Measurements from ENCODE around the gene OLFML1.
"Not testable (repeated sequence)": the region's sequence is repeated elsewhere in the genome, so short reads cannot be mapped to it uniquely, and the experiment has no call there.

Gene OLFML1

DNA sequence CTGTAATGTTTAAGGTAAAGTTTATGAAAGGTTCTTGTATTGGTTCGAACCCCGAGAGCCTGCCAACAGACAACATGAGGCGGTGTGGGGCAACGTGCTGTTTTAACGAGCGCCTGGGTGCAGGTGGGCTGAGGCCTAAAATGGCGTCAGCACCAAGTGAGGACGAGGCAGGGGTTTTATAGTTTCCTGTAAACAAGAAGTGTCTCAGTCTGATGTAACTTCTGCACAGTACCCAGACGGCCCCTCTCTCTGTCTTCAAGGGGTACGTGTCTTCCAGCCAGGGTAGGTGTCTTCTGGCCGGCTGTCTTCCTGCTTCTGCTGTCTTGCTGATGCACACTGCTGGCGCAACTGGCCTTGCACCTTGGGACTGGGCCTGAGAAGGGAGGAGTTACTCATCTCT lies 31.2 kb downstream of the OLFML1 start:
- no peak overlapping the region for H3K27ac ChIP-seq
- TF ChIP-seq, protein P1, sequence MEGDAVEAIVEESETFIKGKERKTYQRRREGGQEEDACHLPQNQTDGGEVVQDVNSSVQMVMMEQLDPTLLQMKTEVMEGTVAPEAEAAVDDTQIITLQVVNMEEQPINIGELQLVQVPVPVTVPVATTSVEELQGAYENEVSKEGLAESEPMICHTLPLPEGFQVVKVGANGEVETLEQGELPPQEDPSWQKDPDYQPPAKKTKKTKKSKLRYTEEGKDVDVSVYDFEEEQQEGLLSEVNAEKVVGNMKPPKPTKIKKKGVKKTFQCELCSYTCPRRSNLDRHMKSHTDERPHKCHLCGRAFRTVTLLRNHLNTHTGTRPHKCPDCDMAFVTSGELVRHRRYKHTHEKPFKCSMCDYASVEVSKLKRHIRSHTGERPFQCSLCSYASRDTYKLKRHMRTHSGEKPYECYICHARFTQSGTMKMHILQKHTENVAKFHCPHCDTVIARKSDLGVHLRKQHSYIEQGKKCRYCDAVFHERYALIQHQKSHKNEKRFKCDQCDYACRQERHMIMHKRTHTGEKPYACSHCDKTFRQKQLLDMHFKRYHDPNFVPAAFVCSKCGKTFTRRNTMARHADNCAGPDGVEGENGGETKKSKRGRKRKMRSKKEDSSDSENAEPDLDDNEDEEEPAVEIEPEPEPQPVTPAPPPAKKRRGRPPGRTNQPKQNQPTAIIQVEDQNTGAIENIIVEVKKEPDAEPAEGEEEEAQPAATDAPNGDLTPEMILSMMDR (conservative IDR thresholded peaks at IDR 0.05), result no peak

DNA sequence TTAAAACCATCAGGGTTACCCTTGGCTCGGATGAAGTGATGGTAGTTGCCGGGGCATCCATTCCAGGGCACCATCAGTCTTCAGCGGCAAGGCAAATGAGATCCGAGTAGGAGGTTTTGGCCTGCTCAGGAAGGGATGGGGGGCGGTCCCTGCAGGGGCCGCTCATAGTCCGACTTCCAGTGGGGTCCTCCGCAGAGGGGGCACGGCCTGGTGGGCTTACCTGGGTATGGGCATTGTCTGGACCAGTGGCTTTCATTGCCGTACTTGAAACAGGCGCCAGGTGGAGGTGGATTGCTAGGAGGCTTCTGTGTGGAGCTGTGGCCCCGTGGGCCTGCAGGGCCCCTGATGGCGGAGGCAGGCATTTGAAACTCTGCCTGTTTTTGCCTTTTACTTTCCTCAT lies 32.4 kb downstream of the OLFML1 start:
- H3K27ac ChIP-seq, result not testable (repeated sequence)

DNA sequence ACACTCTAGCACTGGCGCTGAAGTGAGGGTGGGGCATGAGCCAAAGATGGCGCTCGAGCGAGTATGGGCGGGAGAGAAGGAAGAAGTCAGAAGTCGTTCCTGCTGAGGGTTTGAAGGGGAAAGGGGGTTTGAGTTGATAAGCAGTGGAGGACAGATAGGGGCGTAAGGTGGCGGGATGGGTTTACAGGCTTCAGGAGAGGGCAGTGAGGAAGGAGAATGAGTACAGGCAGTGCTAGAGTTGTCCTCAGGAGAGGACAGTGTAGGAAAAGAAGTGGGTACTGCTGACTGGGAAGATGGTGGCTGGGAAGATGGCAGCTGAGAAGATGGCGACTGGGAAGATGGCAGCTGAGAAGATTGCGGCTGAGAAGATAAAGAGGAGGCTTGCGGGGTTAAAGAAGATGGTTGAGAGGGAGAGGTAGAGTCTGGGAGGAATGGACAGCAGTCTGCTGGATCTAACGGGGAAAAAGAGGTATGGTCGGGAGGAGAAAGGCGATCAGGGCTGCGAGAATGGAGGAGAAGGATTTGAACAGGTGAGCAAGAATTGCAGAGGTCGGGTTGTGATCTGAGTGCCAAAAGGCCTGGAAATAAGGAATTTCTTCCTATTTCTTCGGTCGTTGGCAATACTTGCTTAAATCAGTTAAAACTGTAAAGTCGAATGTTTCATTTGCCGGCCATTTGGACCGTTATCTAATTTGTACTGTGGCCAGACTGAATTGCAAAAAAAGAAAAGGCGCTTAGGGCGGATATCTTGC lies 33.7 kb downstream of the OLFML1 start:
- H3K27ac ChIP-seq, result no peak overlapping the region

DNA sequence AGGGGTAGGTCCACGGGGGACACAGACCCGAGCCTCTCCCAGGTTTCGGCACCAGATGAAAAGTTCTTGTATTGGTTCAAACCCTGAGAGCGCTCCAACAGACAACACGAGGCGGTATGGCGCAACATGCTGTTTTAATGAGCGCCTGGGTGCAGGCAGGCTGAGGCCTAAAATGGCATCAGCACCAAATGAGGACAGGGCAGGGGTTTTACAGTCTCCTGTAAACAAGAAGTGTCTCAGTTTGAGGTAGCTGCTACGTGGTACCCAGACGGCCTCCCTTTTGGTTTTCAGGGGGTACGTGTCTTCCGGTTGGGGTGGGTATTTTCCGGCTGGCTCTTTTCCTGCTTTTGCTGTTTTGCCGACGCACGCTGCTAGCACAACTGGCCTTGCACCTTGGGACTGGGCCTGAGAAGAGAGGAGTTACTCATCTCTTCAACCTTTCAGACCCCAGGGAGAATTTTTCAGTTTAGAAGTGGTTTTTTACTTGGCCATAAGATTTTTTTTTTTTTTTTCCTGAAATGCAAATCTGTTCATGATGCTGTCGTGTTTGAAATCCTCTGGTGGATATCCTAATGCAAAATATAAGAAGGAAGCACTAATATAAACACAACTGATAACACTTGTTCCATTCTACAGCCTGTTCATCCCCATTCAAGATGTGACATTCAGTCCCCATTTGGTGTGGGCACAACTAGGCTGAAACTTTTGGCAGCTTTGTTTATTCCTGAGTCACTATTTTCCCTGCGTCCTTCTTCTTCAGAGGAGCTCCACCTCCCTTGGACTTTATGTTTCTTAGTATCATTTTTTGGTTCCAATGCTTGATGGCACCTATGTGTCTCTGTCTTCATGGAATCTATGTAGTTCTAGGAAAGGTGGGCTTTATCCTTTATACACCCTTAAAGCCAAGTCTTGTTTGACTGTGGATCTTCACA lies 35.0 kb downstream of the OLFML1 start:
- H3K27ac ChIP-seq, result no peak overlapping the region
- TF ChIP-seq, protein P1 (conservative IDR thresholded peaks at IDR 0.05), result no peak

More for the DNA sequence above, 33.7 kb downstream of the OLFML1 start:
- TF ChIP-seq, protein P1 (conservative IDR thresholded peaks at IDR 0.05), result no peak

DNA sequence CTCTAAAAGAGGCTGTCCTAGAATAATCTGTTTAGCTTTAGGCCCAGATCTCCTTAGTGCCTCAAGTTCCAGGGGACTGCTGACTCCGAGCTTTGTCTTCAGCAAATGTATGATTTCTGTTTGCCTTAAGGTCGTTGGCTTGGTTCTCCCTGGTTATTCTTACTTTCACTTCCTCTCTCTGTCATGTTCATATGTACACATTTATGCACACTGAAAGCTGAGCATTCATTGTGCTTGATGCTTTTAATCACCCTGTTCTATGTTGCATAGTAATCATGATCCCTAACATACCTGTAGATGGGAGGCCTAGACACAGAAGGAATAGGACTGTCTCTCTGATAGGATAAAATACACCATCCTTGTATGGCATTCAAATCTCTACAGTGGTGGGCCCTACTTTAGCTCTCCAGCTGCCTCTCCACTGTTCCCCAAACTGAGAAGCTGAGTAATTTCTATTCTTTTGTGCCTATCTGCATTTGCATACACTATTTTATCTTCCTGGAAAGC lies 35.7 kb downstream of the OLFML1 start:
- H3K27ac ChIP-seq, result no peak overlapping the region
- TF ChIP-seq, protein P1 (conservative IDR thresholded peaks at IDR 0.05), result no peak

DNA sequence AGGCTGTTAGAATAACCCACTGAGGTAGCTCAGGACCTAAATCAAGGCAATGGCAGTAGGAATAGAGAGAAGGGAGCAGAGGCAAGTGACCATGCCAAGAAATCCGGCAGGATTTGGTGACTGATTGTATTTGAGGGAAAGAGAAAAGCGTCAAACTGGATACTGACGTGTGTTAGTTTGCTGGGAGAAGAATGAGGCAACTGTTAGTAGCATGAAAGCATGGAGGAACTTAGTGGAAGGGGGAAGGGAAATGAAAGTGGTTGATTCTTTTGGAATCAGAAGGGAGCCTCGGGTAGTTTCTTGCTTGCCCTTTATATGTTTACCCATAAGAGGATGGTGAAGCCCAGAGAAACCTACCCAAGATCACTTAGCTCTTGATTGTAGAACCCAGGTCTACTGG lies 36.8 kb downstream of the OLFML1 start:
- H3K27ac ChIP-seq, result no peak overlapping the region
- TF ChIP-seq, protein P1 (conservative IDR thresholded peaks at IDR 0.05), result no peak

DNA sequence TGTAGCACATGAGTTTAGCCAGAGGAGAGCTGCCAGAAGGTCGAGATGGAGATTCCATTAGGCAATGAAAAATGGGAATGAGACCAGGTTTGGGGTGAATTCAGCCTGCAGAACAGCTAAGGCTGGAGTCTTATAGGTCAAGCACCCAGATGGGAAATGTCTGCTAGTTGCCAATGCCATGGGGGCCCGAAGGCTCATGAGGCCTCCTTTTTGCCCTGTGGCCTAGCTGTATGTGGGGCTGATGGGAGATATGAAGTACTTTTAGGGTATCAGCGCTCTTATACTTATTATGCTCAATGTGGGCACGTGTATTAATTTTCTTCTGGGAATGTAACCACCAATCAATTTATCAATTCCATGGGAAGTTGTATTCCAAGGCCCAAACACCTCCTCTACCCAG lies 37.2 kb downstream of the OLFML1 start:
- no peak overlapping the region for H3K27ac ChIP-seq
- TF ChIP-seq, protein P1 (conservative IDR thresholded peaks at IDR 0.05), result no peak
